Ascending aorta (tissue), 2 donors: ENCODE measurements around the gene GPC6. TPM values are rescaled to one million over a fixed set of nuclear protein-coding genes. Genes with fewer than 3 reads are reported as not detected.

ENCODE experiments used
- DNase-seq, 2 donors: peaks; one replicate each; pipeline ENCODE4 v3.0.0-alpha.2; 2019; ENCODE audit warnings: low spot score in 2 of 2
- H3K27ac ChIP-seq, 2 donors: fragments of 200-600 bp; sonication (generic); one replicate each; pipeline ENCODE4 v1.5.1; 2016 to 2017; ENCODE audit warnings: mild to moderate bottlenecking in 1 of 2
- H3K27me3 ChIP-seq: fragments of 200-600 bp; sonication (generic); one replicate; pipeline ENCODE4 v1.5.1; 2017
- H3K36me3 ChIP-seq, 2 donors: fragments of 200-600 bp; sonication (generic); one replicate each; pipeline ENCODE4 v1.5.1; 2016
- H3K4me1 ChIP-seq, 2 donors: fragments of 200-600 bp; sonication (generic); one replicate each; pipeline ENCODE4 v1.5.1; 2016 to 2017; ENCODE audit warnings: mild to moderate bottlenecking in 1 of 2
- H3K4me3 ChIP-seq, 2 donors: fragments of 200-600 bp; sonication (generic); one replicate each; pipeline ENCODE4 v1.5.1; 2016 to 2017; ENCODE audit warnings: mild to moderate bottlenecking in 1 of 2
- H3K9me3 ChIP-seq, 2 donors: fragments of 200-600 bp; sonication (generic); one replicate each; pipeline ENCODE4 v1.5.1; 2016
- CTCF ChIP-seq, 3 experiments: fragments of 200-600 bp in 2 of 3; fragments of 450-650 bp in 1 of 3; sonication (generic) in 2 of 3; IDR thresholded peaks; one replicate each; pipeline ENCODE4 v1.5.1; 2016 to 2019; ENCODE audit warnings: antibody characterized with exemption in 3 of 3, mild to moderate bottlenecking in 1 of 3, moderate library complexity in 1 of 3
- intact Hi-C: fragments of 100-400 bp; cut with DNase I; formaldehyde crosslinking; loops from one replicate; pipeline ENCODE4 v1.15.1; 2023
- total RNA-seq: library from RNA; depleted of rRNA; stranded (reverse); fragments of >200 nt; gene quantifications from one replicate; pipeline ENCODE4 v1.1.0, GENCODE V29; 2016

Gene GPC6
- total RNA-seq, 1 donor from 2014 or later: 23.2 TPM

- Histone ChIP-seq H3K4me1 (no peaks in the 10 kb centered on the region), H3K27me3 (no peaks in the 10 kb centered on the region), H3K27ac (no peak overlapping the region), H3K4me3 (no peak overlapping the region), H3K36me3 (no peaks in the 10 kb centered on the region), H3K9me3 (no peaks in the 10 kb centered on the region)
- no peak for TF ChIP-seq CTCF (IDR thresholded peaks at IDR 0.05)
- DNase-seq: no peak
- intact Hi-C loops: no loop called here
Measured at GRCh38 chr13:94020426-94020825, 793.8 kb downstream of the GPC6 start.

GRCh38 chr13:94020833-94021232 lies 794.2 kb downstream of the GPC6 start:
- DNase-seq: no peak
- H3K4me1 ChIP-seq: no peaks in the 10 kb centered on the region
- H3K27ac ChIP-seq: no peak overlapping the region
- H3K27me3 ChIP-seq: no peaks in the 10 kb centered on the region
- H3K4me3 ChIP-seq: no peak overlapping the region
- H3K36me3 ChIP-seq: no peaks in the 10 kb centered on the region
- intact Hi-C loops: no loop called here
- no peak for TF ChIP-seq CTCF (IDR thresholded peaks at IDR 0.05)
- H3K9me3 ChIP-seq: no peaks in the 10 kb centered on the region

- no peak overlapping the region for H3K4me3 ChIP-seq
- H3K27me3 ChIP-seq: no peaks in the 10 kb centered on the region
- no peaks in the 10 kb centered on the region for H3K36me3 ChIP-seq
- no peaks in the 10 kb centered on the region for H3K9me3 ChIP-seq
- no peak overlapping the region for H3K27ac ChIP-seq
- intact Hi-C loops: no loop called here
- no peaks in the 10 kb centered on the region for H3K4me1 ChIP-seq
- DNase-seq: no peak
- no peak for TF ChIP-seq CTCF (IDR thresholded peaks at IDR 0.05)
Measured at GRCh38 chr13:94028234-94028633, 801.6 kb downstream of the GPC6 start.

GRCh38 chr13:94028650-94029049 lies 802.0 kb downstream of the GPC6 start:
- DNase-seq: no peak
- Histone ChIP-seq H3K4me1 (no peaks in the 10 kb centered on the region), H3K9me3 (no peaks in the 10 kb centered on the region), H3K36me3 (no peaks in the 10 kb centered on the region), H3K27me3 (no peaks in the 10 kb centered on the region), H3K4me3 (no peak overlapping the region), H3K27ac (no peak overlapping the region)
- intact Hi-C loops: no loop called here
- no peak for TF ChIP-seq CTCF (IDR thresholded peaks at IDR 0.05)

- H3K27me3 ChIP-seq: no peaks in the 10 kb centered on the region
- DNase-seq: no peak
- H3K4me3 ChIP-seq: no peak overlapping the region
- H3K4me1 ChIP-seq: no peaks in the 10 kb centered on the region
- no peak for TF ChIP-seq CTCF (IDR thresholded peaks at IDR 0.05)
- intact Hi-C loops: no loop called here
- no peaks in the 10 kb centered on the region for H3K9me3 ChIP-seq
- H3K27ac ChIP-seq: no peak overlapping the region
- no peaks in the 10 kb centered on the region for H3K36me3 ChIP-seq
Measured at GRCh38 chr13:94030415-94031119, 804.0 kb downstream of the GPC6 start.

- H3K9me3 ChIP-seq: no peaks in the 10 kb centered on the region
- H3K36me3 ChIP-seq: no peaks in the 10 kb centered on the region
- no peak overlapping the region for H3K4me3 ChIP-seq
- no peak for TF ChIP-seq CTCF (IDR thresholded peaks at IDR 0.05)
- intact Hi-C loops: no loop called here
- DNase-seq: no peak
- H3K27ac ChIP-seq: no peak overlapping the region
- no peaks in the 10 kb centered on the region for H3K27me3 ChIP-seq
- H3K4me1 ChIP-seq: no peaks in the 10 kb centered on the region
Measured at GRCh38 chr13:94031609-94032008, 805.0 kb downstream of the GPC6 start.
